Ishikawa (cell line): ENCODE results near the gene ULK4.

Experiments
- CREB1 ChIP-seq: IDR thresholded peaks from 2 replicates; pipeline ENCODE4 v1.6.1; 2012; ENCODE audit warnings: low read depth
- EP300 ChIP-seq: IDR thresholded peaks from 2 replicates; pipeline ENCODE4 v1.6.1; 2012; ENCODE audit warnings: borderline replicate concordance
- TAF1 ChIP-seq: IDR thresholded peaks from 2 replicates; pipeline ENCODE4 v1.6.1; 2012; ENCODE audit warnings: low read depth, mild to moderate bottlenecking
- TEAD4 ChIP-seq: IDR thresholded peaks from 2 replicates; pipeline ENCODE4 v1.6.1; 2012
- YY1 ChIP-seq: IDR thresholded peaks from 2 replicates; pipeline ENCODE4 v1.6.1; 2012; ENCODE audit warnings: low read depth
- TF ChIP-seq, protein P1 (sequence below): IDR thresholded peaks from 2 replicates; pipeline ENCODE4 v1.6.1; 2012; ENCODE audit warnings: low read depth, mild to moderate bottlenecking
- TF ChIP-seq, protein P2 (sequence below): IDR thresholded peaks from 2 replicates; pipeline ENCODE4 v1.6.1; 2012
- TF ChIP-seq, protein P3 (sequence below): IDR thresholded peaks from 2 replicates; pipeline ENCODE4 v1.6.1; 2012

DNA sequence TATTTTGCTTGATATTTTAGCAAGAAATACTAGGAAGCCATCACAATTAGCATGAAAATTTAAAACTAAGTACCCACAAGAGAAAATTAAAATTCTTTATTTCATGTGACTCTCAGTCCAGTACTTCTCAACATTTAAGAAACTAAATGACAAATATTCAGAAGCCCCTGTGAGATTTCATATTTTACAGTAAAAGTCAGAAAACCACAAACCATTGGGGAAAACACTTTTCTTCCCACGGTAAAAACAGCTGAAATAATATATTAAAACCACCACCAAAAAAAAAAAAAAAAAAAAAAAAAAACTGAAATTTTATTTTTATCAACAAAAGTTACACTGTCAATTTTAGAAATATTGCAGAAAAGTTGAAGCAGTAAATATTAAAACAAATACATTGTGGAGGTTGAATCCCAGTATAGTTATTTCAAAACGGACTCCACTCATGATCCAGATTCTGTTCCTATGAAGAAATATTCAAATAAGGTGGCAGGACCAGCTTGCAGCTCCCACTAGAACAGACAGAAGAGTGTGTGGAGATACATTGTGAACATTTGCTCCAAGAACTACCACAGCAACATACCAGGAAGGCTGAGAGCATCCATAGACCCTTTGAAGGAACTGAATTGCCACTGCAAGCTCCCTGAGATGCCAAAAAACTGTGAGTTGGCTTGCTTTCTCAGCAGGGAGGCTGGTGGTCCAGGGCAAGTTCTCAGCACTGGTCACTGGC lies 454.4 kb downstream of the ULK4 start:
- TF ChIP-seq TEAD4 (no peak), YY1 (no peak), TAF1 (no peak), EP300 (no peak), CREB1 (no peak)
- TF ChIP-seq, protein P1, sequence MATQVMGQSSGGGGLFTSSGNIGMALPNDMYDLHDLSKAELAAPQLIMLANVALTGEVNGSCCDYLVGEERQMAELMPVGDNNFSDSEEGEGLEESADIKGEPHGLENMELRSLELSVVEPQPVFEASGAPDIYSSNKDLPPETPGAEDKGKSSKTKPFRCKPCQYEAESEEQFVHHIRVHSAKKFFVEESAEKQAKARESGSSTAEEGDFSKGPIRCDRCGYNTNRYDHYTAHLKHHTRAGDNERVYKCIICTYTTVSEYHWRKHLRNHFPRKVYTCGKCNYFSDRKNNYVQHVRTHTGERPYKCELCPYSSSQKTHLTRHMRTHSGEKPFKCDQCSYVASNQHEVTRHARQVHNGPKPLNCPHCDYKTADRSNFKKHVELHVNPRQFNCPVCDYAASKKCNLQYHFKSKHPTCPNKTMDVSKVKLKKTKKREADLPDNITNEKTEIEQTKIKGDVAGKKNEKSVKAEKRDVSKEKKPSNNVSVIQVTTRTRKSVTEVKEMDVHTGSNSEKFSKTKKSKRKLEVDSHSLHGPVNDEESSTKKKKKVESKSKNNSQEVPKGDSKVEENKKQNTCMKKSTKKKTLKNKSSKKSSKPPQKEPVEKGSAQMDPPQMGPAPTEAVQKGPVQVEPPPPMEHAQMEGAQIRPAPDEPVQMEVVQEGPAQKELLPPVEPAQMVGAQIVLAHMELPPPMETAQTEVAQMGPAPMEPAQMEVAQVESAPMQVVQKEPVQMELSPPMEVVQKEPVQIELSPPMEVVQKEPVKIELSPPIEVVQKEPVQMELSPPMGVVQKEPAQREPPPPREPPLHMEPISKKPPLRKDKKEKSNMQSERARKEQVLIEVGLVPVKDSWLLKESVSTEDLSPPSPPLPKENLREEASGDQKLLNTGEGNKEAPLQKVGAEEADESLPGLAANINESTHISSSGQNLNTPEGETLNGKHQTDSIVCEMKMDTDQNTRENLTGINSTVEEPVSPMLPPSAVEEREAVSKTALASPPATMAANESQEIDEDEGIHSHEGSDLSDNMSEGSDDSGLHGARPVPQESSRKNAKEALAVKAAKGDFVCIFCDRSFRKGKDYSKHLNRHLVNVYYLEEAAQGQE: no peak
- TF ChIP-seq, protein P2, sequence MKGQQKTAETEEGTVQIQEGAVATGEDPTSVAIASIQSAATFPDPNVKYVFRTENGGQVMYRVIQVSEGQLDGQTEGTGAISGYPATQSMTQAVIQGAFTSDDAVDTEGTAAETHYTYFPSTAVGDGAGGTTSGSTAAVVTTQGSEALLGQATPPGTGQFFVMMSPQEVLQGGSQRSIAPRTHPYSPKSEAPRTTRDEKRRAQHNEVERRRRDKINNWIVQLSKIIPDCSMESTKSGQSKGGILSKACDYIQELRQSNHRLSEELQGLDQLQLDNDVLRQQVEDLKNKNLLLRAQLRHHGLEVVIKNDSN: no peak
- TF ChIP-seq, protein P3, sequence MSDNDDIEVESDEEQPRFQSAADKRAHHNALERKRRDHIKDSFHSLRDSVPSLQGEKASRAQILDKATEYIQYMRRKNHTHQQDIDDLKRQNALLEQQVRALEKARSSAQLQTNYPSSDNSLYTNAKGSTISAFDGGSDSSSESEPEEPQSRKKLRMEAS: no peak
